ENCODE measurements around the gene RPL19.
A peak's percentile ranks its signal among the peaks of the same experiment; 100 is the strongest.

Gene RPL19

GRCh38 chr17:39225308-39225958 is 25.4 kb downstream of the RPL19 start, which contains the start of gene STAC2:
Gene STAC2 (minus strand): TSS chr17:39225945. CDS start chr17:39225502, 443 bp downstream.
- no peak for DNase-seq

GRCh38 chr17:39225959-39226683 is 26.0 kb downstream of the RPL19 start:
- peak in 1 of 2 experiments; percentile 38 for DNase-seq

GRCh38 chr17:39227364-39227919 is 27.4 kb downstream of the RPL19 start:
- no peak for DNase-seq

- no peak for DNase-seq
These were observed 29.3 kb downstream of the RPL19 start for GRCh38 chr17:39229274-39229913.

GRCh38 chr17:39230361-39230760 is 30.3 kb downstream of the RPL19 start:
- DNase-seq, result no peak

- no peak for DNase-seq
These were observed 31.0 kb downstream of the RPL19 start for GRCh38 chr17:39231091-39231561.

GRCh38 chr17:39231591-39232551 is 31.8 kb downstream of the RPL19 start:
- no peak for DNase-seq

GRCh38 chr17:39235555-39236449 is 35.7 kb downstream of the RPL19 start:
- DNase-seq, result peak in 1 of 2 experiments; percentile 85

GRCh38 chr17:39236450-39236927 is 36.4 kb downstream of the RPL19 start:
- DNase-seq, result no peak

- no peak for DNase-seq
These were observed 36.9 kb downstream of the RPL19 start for GRCh38 chr17:39236981-39237441.

GRCh38 chr17:39237586-39237985 is 37.5 kb downstream of the RPL19 start:
- no peak for DNase-seq

- DNase-seq, result peak; percentile 68 to 80
These were observed 38.4 kb downstream of the RPL19 start for GRCh38 chr17:39238311-39238972.

GRCh38 chr17:39239640-39240314 is 39.7 kb downstream of the RPL19 start:
- peak in 1 of 2 experiments; percentile 12 for DNase-seq

- DNase-seq, result no peak
These were observed 40.5 kb downstream of the RPL19 start for GRCh38 chr17:39240631-39241030.

- no peak for DNase-seq
These were observed 43.1 kb downstream of the RPL19 start for GRCh38 chr17:39243155-39243554.

- no peak for DNase-seq
These were observed 44.0 kb downstream of the RPL19 start for GRCh38 chr17:39244016-39244599.

GRCh38 chr17:39244600-39245570 is 44.8 kb downstream of the RPL19 start:
- DNase-seq, result peak; percentile 31 to 74

GRCh38 chr17:39246274-39246673 is 46.2 kb downstream of the RPL19 start:
- no peak for DNase-seq
